Uterus (tissue), 4 donors: ENCODE data around the gene VPS18. TPM values are rescaled to one million over a fixed set of nuclear protein-coding genes. Genes with fewer than 3 reads are reported as not detected.

ENCODE experiments used
- DNase-seq, 2 donors: peaks; one replicate each; pipeline ENCODE4 v3.0.0-alpha.2; 2019 to 2020
- H3K27ac ChIP-seq, 2 donors: fragments of 200-600 bp; sonication (generic); 1 replicate in 1 of 2; 2 replicates in 1 of 2; pipeline ENCODE4 v1.5.1; 2016 to 2018
- H3K27me3 ChIP-seq, 2 donors: fragments of 200-600 bp; sonication (generic); one replicate each; pipeline ENCODE4 v1.5.1; 2018 to 2019; ENCODE audit warnings: control low read depth in 1 of 2
- H3K36me3 ChIP-seq, 2 donors: fragments of 200-600 bp; sonication (generic); one replicate each; pipeline ENCODE4 v1.5.1; 2019; ENCODE audit warnings: control low read depth in 1 of 2
- H3K4me1 ChIP-seq, 2 donors: fragments of 200-600 bp; sonication (generic); one replicate each; pipeline ENCODE4 v1.5.1; 2018 to 2019; ENCODE audit warnings: control low read depth in 1 of 2
- H3K4me3 ChIP-seq, 2 donors: fragments of 200-600 bp; sonication (generic); 1 replicate in 1 of 2; 2 replicates in 1 of 2; pipeline ENCODE4 v1.5.1; 2018 to 2019; ENCODE audit warnings: mild to moderate bottlenecking in 1 of 2
- H3K9me3 ChIP-seq, 2 donors: fragments of 200-600 bp; sonication (generic); one replicate each; pipeline ENCODE4 v1.5.1; 2019; ENCODE audit warnings: control low read depth in 1 of 2
- POLR2A ChIP-seq, 2 donors: fragments of 450-650 bp; IDR thresholded peaks; one replicate each; pipeline ENCODE4 v1.6.1; 2016; ENCODE audit warnings: antibody characterized with exemption in 2 of 2, mild to moderate bottlenecking in 1 of 2, moderate library complexity in 1 of 2
- intact Hi-C: fragments of 100-400 bp; cut with DNase I; formaldehyde crosslinking; loops from one replicate; pipeline ENCODE4 v1.15.1; 2023; ENCODE audit warnings: low total_unique reads
- total RNA-seq, 4 donors: library from RNA; depleted of rRNA in 3 of 4; stranded (reverse); fragments of >200 nt in 3 of 4; gene quantifications; one replicate each; pipeline versions ENCODE4 v1.1.0 to v1.2.4, GENCODE V29; 2014 to 2023
- TF ChIP-seq, protein P1 (sequence below), 4 experiments: fragments of 200-600 bp in 2 of 4; fragments of 450-650 bp in 2 of 4; sonication (generic) in 2 of 4; IDR thresholded peaks; one replicate each; pipeline ENCODE4 v1.5.1; 2016 to 2019; ENCODE audit warnings: antibody characterized with exemption in 4 of 4, mild to moderate bottlenecking in 2 of 4, moderate library complexity in 1 of 4
- donor health status: DM: yes; HTN: yes; CAD: no.

Gene VPS18
- total RNA-seq, 4 donors from 2014 or later: 3.8 to 33.3 (median 17.3) TPM

DNA sequence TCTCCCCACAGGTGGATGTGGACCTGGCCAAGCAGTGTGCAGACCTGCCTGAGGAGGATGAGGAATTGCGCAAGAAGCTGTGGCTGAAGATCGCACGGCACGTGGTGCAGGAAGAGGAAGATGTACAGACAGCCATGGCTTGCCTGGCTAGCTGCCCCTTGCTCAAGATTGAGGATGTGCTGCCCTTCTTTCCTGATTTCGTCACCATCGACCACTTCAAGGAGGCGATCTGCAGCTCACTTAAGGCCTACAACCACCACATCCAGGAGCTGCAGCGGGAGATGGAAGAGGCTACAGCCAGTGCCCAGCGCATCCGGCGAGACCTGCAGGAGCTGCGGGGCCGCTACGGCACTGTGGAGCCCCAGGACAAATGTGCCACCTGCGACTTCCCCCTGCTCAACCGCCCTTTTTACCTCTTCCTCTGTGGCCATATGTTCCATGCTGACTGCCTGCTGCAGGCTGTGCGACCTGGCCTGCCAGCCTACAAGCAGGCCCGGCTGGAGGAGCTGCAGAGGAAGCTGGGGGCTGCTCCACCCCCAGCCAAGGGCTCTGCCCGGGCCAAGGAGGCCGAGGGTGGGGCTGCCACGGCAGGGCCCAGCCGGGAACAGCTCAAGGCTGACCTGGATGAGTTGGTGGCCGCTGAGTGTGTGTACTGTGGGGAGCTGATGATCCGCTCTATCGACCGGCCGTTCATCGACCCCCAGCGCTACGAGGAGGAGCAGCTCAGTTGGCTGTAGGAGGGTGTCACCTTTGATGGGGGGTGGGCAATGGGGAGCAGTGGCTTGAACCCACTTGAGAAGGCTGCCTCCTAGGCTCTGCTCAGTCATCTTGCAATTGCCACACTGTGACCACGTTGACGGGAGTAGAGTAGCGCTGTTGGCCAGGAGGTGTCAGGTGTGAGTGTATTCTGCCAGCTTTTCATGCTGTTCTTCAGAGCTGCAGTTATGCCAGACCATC is 8.6 kb downstream of the VPS18 start:
- peaks cover 0 to 5% of the 10 kb centered on the region in 2 donors for H3K4me1 ChIP-seq
- no peaks in the 10 kb centered on the region for H3K36me3 ChIP-seq
- no peaks in the 10 kb centered on the region for H3K27me3 ChIP-seq
- no peak overlapping the region for H3K27ac ChIP-seq
- intact Hi-C loops: loop anchor here (5.0 to 10.0 kb wide), 2 partner anchors 122 to 284 kb away; no protein-coding TSS in a partner anchor
- TF ChIP-seq POLR2A (IDR thresholded peaks at IDR 0.05): no peak
- TF ChIP-seq, protein P1, sequence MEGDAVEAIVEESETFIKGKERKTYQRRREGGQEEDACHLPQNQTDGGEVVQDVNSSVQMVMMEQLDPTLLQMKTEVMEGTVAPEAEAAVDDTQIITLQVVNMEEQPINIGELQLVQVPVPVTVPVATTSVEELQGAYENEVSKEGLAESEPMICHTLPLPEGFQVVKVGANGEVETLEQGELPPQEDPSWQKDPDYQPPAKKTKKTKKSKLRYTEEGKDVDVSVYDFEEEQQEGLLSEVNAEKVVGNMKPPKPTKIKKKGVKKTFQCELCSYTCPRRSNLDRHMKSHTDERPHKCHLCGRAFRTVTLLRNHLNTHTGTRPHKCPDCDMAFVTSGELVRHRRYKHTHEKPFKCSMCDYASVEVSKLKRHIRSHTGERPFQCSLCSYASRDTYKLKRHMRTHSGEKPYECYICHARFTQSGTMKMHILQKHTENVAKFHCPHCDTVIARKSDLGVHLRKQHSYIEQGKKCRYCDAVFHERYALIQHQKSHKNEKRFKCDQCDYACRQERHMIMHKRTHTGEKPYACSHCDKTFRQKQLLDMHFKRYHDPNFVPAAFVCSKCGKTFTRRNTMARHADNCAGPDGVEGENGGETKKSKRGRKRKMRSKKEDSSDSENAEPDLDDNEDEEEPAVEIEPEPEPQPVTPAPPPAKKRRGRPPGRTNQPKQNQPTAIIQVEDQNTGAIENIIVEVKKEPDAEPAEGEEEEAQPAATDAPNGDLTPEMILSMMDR (IDR thresholded peaks at IDR 0.05): no peak
- no peak overlapping the region for H3K4me3 ChIP-seq
- H3K9me3 ChIP-seq: no peaks in the 10 kb centered on the region
- no peak for DNase-seq

DNA sequence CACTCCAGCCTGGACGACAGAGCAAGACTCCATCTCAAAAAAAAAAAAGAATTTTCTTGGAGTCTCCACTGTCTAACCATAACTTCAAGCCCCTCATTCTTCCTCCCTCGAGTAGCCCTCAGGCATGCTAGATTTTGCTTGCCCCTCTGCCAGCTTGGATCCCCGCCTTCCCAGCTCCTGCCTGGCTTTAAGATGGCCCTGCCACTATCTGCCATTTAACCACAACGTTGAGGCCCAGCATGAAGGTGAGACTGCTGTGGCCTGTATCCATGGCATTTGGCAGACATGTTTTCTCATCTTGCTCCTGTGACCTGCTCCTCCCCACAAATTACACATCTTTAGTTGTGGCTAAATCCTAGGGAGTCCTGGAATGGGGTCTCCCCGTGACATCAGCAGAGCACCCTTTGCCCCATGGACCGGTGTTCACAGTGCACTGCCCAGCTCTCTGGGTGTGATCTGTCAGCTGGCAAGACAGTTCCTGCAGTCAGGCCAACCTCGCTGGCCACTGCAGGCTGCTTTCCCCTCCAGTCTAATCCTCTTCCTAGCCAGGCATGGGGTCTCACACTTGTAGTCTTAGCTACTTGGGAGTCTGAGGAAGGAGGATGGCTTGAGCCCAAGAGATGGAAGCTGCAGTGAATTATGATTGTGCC is 10.4 kb downstream of the VPS18 start:
- H3K27me3 ChIP-seq: no peaks in the 10 kb centered on the region
- intact Hi-C loops: loop anchor here (5.0 to 10.0 kb wide), 2 partner anchors 120 to 283 kb away; no protein-coding TSS in a partner anchor
- TF ChIP-seq, protein P1 (IDR thresholded peaks at IDR 0.05): no peak
- TF ChIP-seq POLR2A (IDR thresholded peaks at IDR 0.05): no peak
- no peaks in the 10 kb centered on the region for H3K36me3 ChIP-seq
- H3K27ac ChIP-seq: no peak overlapping the region
- no peak for DNase-seq
- no peaks in the 10 kb centered on the region for H3K9me3 ChIP-seq
- H3K4me1 ChIP-seq: peaks cover 0 to 5% of the 10 kb centered on the region in 2 donors
- H3K4me3 ChIP-seq: no peak overlapping the region

DNA sequence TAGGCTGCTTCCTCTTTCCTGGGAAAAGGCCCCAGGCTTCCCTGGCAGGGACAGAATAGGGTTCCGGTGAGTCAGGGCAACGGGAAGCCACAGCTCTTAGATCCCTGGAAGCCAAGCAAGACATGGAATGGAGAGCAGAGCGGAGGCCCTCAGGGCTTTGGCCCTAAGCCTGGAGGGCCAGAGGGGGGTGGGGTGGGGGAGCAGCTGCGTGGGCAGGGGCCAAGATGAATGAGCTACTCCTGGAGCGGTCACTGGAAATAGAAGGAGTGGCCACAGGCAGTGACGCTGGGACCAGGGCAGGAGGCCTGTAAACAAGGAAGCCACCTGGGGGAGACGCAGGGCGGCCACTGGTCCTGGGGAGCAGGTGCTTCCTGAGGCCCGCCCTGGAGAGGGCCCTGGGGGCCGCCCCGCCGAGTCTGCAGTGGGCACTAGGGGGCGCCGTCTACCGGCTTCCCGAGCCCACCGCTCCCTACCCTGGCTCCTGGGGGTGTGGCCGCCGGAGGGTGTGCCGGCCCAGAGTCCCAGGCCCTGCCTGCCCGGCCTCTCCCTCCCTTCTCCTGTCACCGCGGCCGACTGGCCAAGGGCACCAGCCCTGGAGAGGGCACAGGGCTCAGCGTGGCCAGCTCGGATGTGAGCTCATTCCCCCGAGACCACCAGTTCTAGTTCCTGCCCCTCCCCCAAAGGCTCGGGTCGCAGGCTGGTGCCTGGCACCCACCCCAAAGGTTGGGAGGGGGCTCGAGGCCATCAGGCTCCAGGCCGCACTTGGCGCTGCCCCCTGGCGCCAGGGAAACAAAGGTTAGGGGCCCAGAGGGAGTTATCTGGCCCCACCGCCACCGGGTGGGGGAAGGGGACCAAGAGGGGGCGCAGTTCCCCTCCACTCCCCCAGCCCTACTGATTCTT is 12.1 kb downstream of the VPS18 start:
- peak; percentile 88 to 90 for DNase-seq
- TF ChIP-seq POLR2A (IDR thresholded peaks at IDR 0.05): peak in 1 of 2 donors; percentile 43
- TF ChIP-seq, protein P1 (IDR thresholded peaks at IDR 0.05): peak; percentile 72 to 88 (median 81)
- peak overlapping the region; percentile 21 to 38 for H3K4me3 ChIP-seq
- H3K27me3 ChIP-seq: no peaks in the 10 kb centered on the region
- no peaks in the 10 kb centered on the region for H3K36me3 ChIP-seq
- H3K27ac ChIP-seq: peak overlapping the region; percentile 77 to 79
- peaks cover 0 to 5% of the 10 kb centered on the region in 2 donors for H3K4me1 ChIP-seq
- H3K9me3 ChIP-seq: no peaks in the 10 kb centered on the region
- intact Hi-C loops: loop anchor here (10.0 kb wide), 1 partner anchor 118 kb away; no protein-coding TSS in a partner anchor

DNA sequence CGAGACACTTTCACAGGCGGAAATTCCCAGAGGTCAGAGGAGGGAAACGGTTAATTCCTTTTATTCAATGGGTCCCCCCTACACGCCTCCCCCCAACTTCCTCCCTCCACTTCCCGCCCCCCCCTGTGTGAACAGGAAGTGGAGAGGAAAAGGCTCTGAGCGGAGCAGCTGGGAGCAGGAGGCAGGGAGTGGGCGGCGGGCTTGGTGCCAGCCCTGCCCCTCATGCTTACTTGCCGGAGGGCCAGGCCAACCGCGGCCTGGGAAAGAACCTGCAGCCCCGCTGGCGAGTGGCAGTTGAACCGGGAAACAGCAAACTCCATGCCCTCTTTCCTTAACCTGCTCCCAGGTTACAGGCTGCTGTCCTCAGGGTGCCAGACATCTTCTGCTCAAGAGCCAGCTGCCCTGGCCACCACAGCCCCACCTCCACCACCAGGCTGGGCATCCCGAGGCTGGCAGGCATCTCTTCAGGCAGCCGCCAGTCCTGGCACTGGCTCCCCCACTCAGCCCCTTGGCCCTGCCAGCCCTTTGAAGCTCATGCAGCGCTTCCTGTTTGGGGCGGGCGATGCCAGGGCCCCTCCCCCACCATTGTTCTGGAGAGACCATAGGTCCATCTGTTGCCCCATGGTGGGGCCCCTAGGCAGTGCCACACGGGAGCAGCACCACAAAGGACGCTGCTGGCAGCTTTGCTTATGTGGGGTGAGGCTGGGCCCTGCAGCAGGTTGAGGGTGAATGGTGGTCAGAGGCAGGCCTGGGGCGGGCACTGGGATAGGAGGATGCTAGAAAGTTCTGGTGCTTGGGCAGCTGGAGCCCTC is 12.9 kb downstream of the VPS18 start:
- Histone ChIP-seq H3K4me3 (peak overlapping the region; percentile 21 to 38), H3K27me3 (no peaks in the 10 kb centered on the region), H3K9me3 (no peaks in the 10 kb centered on the region), H3K36me3 (no peaks in the 10 kb centered on the region), H3K4me1 (peaks cover 0 to 5% of the 10 kb centered on the region in 2 donors), H3K27ac (peak overlapping the region; percentile 77 to 79)
- DNase-seq: peak in 1 of 2 donors; percentile 61
- peak in 1 of 2 donors; percentile 23 for TF ChIP-seq POLR2A (IDR thresholded peaks at IDR 0.05)
- TF ChIP-seq, protein P1 (IDR thresholded peaks at IDR 0.05): no peak
- intact Hi-C loops: loop anchor here (10.0 kb wide), 1 partner anchor 118 kb away; no protein-coding TSS in a partner anchor
